HL-60 (cell line): Measurements from ENCODE around the gene RPL10A.

Source experiments
- GABPA ChIP-seq: IDR thresholded peaks from 2 replicates; pipeline ENCODE4 v1.6.1; 2012; ENCODE audit warnings: low read depth
- POLR2AphosphoS5 ChIP-seq: IDR thresholded peaks from 2 replicates; pipeline ENCODE4 v1.6.1; 2012; ENCODE audit warnings: low read depth
- TF ChIP-seq, protein P1 (sequence below): IDR thresholded peaks from one replicate; pipeline ENCODE4 v1.5.1; 2011; ENCODE audit warnings: low read length, control low read depth, inconsistent platforms; ENCODE audit not compliant: insufficient read depth
- TF ChIP-seq, protein P2 (sequence below): IDR thresholded peaks from 2 replicates; pipeline ENCODE4 v1.6.1; 2012; ENCODE audit warnings: low read depth; ENCODE audit not compliant: insufficient replicate concordance

DNA sequence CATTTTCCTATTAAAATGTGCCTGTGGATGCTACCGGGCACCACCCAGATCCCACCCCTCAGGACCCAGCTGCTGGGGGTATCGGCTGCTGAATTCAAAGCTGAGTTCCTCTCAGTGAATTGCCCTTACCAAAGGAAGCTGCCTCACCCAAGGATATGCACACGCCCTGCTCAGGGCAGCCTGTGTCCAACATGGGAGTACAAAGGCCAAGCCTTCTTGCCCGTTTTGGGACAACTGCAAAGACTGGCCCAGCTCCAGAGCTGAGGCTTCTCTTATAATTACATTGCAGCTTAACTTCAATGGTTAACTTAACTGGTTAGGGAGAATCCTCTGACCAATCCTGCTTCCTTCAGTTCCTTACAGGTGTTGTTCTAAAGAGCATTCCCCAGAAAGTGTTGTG is 35.9 kb upstream of the RPL10A start:
- TF ChIP-seq, protein P1, sequence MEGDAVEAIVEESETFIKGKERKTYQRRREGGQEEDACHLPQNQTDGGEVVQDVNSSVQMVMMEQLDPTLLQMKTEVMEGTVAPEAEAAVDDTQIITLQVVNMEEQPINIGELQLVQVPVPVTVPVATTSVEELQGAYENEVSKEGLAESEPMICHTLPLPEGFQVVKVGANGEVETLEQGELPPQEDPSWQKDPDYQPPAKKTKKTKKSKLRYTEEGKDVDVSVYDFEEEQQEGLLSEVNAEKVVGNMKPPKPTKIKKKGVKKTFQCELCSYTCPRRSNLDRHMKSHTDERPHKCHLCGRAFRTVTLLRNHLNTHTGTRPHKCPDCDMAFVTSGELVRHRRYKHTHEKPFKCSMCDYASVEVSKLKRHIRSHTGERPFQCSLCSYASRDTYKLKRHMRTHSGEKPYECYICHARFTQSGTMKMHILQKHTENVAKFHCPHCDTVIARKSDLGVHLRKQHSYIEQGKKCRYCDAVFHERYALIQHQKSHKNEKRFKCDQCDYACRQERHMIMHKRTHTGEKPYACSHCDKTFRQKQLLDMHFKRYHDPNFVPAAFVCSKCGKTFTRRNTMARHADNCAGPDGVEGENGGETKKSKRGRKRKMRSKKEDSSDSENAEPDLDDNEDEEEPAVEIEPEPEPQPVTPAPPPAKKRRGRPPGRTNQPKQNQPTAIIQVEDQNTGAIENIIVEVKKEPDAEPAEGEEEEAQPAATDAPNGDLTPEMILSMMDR = no peak
- TF ChIP-seq GABPA = no peak
- TF ChIP-seq POLR2AphosphoS5 = no peak
- TF ChIP-seq, protein P2, sequence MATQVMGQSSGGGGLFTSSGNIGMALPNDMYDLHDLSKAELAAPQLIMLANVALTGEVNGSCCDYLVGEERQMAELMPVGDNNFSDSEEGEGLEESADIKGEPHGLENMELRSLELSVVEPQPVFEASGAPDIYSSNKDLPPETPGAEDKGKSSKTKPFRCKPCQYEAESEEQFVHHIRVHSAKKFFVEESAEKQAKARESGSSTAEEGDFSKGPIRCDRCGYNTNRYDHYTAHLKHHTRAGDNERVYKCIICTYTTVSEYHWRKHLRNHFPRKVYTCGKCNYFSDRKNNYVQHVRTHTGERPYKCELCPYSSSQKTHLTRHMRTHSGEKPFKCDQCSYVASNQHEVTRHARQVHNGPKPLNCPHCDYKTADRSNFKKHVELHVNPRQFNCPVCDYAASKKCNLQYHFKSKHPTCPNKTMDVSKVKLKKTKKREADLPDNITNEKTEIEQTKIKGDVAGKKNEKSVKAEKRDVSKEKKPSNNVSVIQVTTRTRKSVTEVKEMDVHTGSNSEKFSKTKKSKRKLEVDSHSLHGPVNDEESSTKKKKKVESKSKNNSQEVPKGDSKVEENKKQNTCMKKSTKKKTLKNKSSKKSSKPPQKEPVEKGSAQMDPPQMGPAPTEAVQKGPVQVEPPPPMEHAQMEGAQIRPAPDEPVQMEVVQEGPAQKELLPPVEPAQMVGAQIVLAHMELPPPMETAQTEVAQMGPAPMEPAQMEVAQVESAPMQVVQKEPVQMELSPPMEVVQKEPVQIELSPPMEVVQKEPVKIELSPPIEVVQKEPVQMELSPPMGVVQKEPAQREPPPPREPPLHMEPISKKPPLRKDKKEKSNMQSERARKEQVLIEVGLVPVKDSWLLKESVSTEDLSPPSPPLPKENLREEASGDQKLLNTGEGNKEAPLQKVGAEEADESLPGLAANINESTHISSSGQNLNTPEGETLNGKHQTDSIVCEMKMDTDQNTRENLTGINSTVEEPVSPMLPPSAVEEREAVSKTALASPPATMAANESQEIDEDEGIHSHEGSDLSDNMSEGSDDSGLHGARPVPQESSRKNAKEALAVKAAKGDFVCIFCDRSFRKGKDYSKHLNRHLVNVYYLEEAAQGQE = no peak
